CD4-positive, alpha-beta T cell treated with Interleukin-15 for 1 hour (primary cell): ENCODE data around the gene SLC6A19.
"Not testable (repeated sequence)": the region's sequence is repeated elsewhere in the genome, so short reads cannot be mapped to it uniquely, and the experiment has no call there.

Experiments
- DNase-seq: peaks from one replicate; pipeline ENCODE4 v3.0.0-alpha.2; 2020

Gene SLC6A19

GRCh38 chr5:1226231-1226630 is 24.8 kb downstream of the SLC6A19 start:
- no peak for DNase-seq

GRCh38 chr5:1226839-1227581 is 25.6 kb downstream of the SLC6A19 start:
- DNase-seq: no peak

DNA sequence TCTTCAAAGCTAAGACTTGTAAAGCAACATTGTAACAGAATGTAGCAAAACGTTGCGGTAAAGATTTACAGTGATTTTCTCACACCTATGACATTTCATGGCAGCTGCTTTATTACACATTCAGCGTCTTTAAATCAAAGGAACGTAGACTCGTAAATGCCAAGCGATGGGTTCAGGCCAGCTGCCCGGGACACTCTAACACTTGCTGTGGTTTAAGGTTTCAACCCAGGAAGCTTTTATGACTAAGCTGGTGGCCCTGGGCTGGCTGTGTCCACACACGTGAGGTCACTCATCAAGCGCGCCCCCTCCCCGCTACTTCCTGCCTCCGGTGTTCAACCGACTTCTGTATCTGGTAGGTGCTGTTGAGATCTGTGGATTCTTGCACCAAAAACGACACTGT is 26.3 kb downstream of the SLC6A19 start:
- no peak for DNase-seq

- no peak for DNase-seq
Measured at GRCh38 chr5:1228120-1228519, 26.7 kb downstream of the SLC6A19 start.

DNA sequence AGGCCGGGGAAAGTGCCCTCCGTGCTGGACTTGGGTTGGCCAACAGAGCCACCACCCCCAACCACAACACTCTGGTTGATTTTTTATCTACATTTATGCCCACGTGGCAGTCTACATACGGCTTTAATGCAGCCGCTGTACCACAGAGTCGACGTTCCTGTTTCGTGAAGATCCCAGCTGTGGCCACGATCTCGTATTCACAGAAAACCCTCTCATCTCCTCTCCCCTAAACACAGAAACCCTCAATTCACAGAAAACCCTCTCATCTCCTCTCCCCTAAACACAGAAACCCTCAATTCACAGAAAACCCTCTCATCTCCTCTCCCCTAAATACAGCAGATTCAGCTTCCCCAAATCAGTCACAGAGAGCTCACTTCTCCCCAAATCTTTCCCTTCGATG is 27.6 kb downstream of the SLC6A19 start:
- DNase-seq: not testable (repeated sequence)

DNA sequence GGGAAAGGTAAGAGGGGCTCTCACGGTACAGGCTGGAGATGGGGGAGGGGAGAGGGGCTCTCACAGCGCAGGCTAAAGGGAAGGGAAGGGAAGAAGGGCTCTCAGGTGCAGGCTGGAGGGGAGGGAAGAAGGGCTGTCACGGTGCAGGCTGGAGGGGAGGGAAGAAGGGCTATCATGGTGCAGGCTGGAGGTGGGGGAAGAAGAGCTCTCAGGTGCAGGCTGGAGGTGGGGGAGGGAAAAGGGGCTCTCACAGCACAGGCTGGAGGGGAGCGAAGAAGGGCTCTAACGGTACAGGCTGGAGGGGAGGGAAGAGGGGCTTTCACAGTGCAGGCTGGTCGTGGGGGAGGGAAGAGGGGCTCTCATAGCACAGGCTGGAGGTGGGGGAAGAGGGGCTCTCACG is 28.4 kb downstream of the SLC6A19 start:
- no peak for DNase-seq

DNA sequence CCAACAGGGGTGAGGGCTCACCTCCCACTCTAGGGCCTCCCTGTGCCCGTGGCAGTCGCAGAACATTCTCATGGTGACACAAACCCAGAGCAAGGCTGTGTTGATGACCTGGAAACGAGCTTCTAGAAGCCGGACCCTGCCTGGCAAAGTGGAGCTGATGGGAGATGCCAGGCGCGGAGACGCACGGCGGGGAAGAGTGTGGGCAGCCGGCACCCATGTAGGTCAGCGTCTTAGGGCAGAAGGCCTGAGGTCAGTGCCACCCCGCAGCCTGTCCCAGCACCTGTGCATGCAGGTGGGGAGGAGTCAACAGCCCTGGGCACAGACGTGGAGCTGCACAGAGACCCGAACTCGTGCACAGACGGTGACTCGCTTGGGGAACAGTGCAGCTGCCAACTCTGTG is 29.2 kb downstream of the SLC6A19 start:
- DNase-seq: no peak

- no peak for DNase-seq
Measured at GRCh38 chr5:1231354-1231905, 30.0 kb downstream of the SLC6A19 start.

DNA sequence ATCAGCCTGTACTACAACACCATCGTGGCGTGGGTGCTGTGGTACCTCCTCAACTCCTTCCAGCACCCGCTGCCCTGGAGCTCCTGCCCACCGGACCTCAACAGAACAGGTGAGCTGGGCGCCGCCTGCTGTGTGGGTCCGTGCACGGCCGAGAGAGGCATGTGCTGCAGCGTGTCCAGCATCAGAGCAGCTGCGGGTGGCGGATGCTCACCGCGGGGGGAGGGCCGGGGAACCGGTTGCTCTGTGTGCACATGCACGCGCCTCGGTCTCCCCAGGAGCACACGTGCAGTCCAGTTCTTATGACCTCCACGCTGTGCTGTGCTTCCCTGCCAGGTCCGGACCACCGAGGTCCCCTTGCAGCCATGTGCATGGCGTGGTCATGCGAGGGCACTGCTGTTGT is 31.4 kb downstream of the SLC6A19 start:
- no peak for DNase-seq

DNA sequence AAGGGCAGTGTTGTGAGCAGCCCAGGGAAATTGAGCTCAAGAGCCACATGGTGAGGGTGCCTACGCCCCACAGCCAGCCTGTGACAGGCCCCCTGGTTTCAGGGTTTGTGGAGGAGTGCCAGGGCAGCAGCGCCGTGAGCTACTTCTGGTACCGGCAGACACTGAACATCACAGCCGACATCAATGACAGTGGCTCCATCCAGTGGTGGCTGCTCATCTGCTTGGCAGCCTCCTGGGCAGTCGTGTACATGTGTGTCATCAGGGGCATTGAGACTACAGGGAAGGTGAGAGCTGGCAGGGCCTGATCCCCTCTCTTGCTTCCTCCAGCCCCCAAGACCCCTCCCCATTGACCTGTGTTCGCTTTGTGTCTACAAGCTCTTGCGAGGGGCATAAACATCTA is 34.0 kb downstream of the SLC6A19 start:
- DNase-seq: no peak

- no peak for DNase-seq
Measured at GRCh38 chr5:1235838-1236237, 34.4 kb downstream of the SLC6A19 start.

GRCh38 chr5:1239505-1240251 is 38.3 kb downstream of the SLC6A19 start:
- DNase-seq: no peak

- DNase-seq: no peak
Measured at GRCh38 chr5:1240496-1241260, 39.3 kb downstream of the SLC6A19 start.

DNA sequence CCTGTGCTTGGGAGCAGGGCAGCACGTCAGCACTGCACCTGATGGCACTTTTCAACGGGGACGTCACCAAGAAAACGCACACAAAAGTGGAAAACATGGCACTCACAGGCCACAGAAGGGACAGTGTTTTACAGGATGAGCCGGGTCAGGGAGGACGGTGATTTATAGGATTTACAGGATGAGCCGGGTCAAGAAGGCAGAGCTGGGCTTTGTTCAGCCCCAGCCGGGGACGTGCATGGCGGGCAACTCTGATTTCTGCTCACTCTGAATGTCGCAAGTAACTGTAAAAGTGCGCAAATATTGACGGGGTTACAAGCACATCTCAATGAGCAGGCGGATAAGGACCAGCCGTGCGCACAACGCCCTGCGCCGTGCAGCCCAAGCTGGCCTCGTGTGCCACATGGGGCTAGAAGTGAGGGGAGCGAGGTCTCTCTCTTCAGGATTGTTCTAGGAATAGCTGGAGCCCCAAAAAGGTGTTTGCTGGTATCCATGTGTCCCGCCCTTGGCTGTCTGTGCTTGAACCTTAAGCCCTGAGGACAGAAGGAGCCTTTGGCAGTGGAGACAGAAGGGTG is 40.2 kb downstream of the SLC6A19 start:
- DNase-seq: no peak

- no peak for DNase-seq
Measured at GRCh38 chr5:1242733-1243486, 41.5 kb downstream of the SLC6A19 start.

- DNase-seq: no peak
Measured at GRCh38 chr5:1243487-1244130, 42.2 kb downstream of the SLC6A19 start.

GRCh38 chr5:1244255-1244654 is 42.9 kb downstream of the SLC6A19 start:
- DNase-seq: no peak

DNA sequence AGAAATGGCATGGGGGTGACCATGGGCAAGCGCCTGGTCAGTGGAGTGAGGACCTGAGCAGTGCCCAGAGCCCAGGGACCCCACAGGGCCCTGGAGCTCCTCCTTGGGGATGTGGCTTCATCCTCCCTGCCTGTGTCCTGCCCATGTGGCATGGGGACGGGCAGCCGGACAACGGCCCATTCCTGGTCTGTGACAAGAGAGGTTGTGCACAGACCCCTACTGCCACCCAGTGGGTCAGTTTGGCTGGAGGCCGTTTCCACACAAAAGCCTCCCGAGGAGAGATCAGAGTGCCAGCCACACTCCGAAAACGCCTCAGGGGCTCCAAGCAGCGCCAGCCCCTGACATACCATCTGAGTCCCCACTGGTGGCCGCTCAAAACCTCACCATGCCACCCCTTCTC is 43.6 kb downstream of the SLC6A19 start:
- no peak for DNase-seq

- DNase-seq: no peak
Measured at GRCh38 chr5:1245905-1246576, 44.6 kb downstream of the SLC6A19 start.

GRCh38 chr5:1246711-1247431 is 45.5 kb downstream of the SLC6A19 start:
- DNase-seq: no peak

- DNase-seq: no peak
Measured at GRCh38 chr5:1247811-1248210, 46.4 kb downstream of the SLC6A19 start.
